Amygdala (tissue), 56 donors: ENCODE data around the gene SLC7A7.
"Not testable (repeated sequence)": the region's sequence is repeated elsewhere in the genome, so short reads cannot be mapped to it uniquely, and the experiment has no call there.

Source experiments
- DNase-seq, 56 donors: peaks; one replicate each; lab custom pipeline; 2025; lab: John Stamatoyannopoulos, UW

The SLC7A7 gene

GRCh38 chr14:22822571-22823098, 7.4 kb upstream of the SLC7A7 start:
- DNase-seq: peak in 44 of 56 donors; percentile 7 to 76 (median 51)

GRCh38 chr14:22822016-22822570, 6.9 kb upstream of the SLC7A7 start:
- no peak for DNase-seq

GRCh38 chr14:22821193-22822015, 6.2 kb upstream of the SLC7A7 start:
- no peak for DNase-seq

GRCh38 chr14:22820731-22821130, 5.5 kb upstream of the SLC7A7 start:
- no peak for DNase-seq

- DNase-seq: peak in 6 of 56 donors; percentile 8 to 27 (median 15)
These were observed 4.1 kb upstream of the SLC7A7 start for GRCh38 chr14:22819151-22819988.

- DNase-seq: no peak
These were observed 862 bp downstream of the SLC7A7 start for GRCh38 chr14:22814373-22814772.

GRCh38 chr14:22813145-22813544, 2.1 kb downstream of the SLC7A7 start:
- DNase-seq: no peak

- DNase-seq: no peak
These were observed 2.5 kb downstream of the SLC7A7 start for GRCh38 chr14:22812744-22813143.

GRCh38 chr14:22811722-22812121, 3.5 kb downstream of the SLC7A7 start:
- DNase-seq: no peak

GRCh38 chr14:22808388-22809209, 6.6 kb downstream of the SLC7A7 start:
- no peak for DNase-seq

GRCh38 chr14:22807432-22808087, 7.7 kb downstream of the SLC7A7 start:
- no peak for DNase-seq

GRCh38 chr14:22805235-22805634, 10.0 kb downstream of the SLC7A7 start:
- not testable (repeated sequence) for DNase-seq

- DNase-seq: no peak
These were observed 11.6 kb downstream of the SLC7A7 start for GRCh38 chr14:22803687-22803974.

GRCh38 chr14:22802860-22803686, 12.2 kb downstream of the SLC7A7 start:
- no peak for DNase-seq

GRCh38 chr14:22801716-22802115, 13.5 kb downstream of the SLC7A7 start:
- no peak for DNase-seq

- DNase-seq: no peak
These were observed 14.9 kb downstream of the SLC7A7 start for GRCh38 chr14:22800346-22800745.

GRCh38 chr14:22798528-22798927, 16.7 kb downstream of the SLC7A7 start:
- DNase-seq: no peak

- DNase-seq: no peak
These were observed 18.0 kb downstream of the SLC7A7 start for GRCh38 chr14:22797017-22797917.
